HL-60 (cell line): ENCODE measurements around the gene DNAJC1.

Experiments
- DNase-seq, 2 experiments: peaks; one replicate each; pipeline ENCODE4 v3.0.0-alpha.2; 2010 to 2020; ENCODE audit warnings: low read depth in 1 of 2, low spot score in 1 of 2
- H3K27ac ChIP-seq: fragments of 250-450 bp; sonication (Bioruptor Pico); replicated peaks from 2 replicates; pipeline ENCODE4 v1.5.1; 2020; ENCODE audit warnings: mild to moderate bottlenecking, moderate library complexity
- H3K27me3 ChIP-seq: fragments of 250-450 bp; sonication (Bioruptor Pico); 2 replicates; pipeline ENCODE4 v1.5.1; 2021; ENCODE audit warnings: mild to moderate bottlenecking, moderate library complexity; ENCODE audit not compliant: insufficient read depth, poor library complexity, severe bottlenecking
- H3K4me3 ChIP-seq: replicated peaks from 2 replicates; pipeline ENCODE4 v1.5.1; 2011; ENCODE audit warnings: mild to moderate bottlenecking, control low read depth, low read length; ENCODE audit not compliant: insufficient read depth
- GABPA ChIP-seq: IDR thresholded peaks from 2 replicates; pipeline ENCODE4 v1.6.1; 2012; ENCODE audit warnings: low read depth
- POLR2AphosphoS5 ChIP-seq: IDR thresholded peaks from 2 replicates; pipeline ENCODE4 v1.6.1; 2012; ENCODE audit warnings: low read depth
- SPI1 ChIP-seq: IDR thresholded peaks from 2 replicates; pipeline ENCODE4 v1.6.1; 2012; ENCODE audit warnings: low read depth, mild to moderate bottlenecking, borderline replicate concordance
- TF ChIP-seq, protein P1 (sequence below): IDR thresholded peaks from one replicate; pipeline ENCODE4 v1.5.1; 2011; ENCODE audit warnings: low read length, control low read depth, inconsistent platforms; ENCODE audit not compliant: insufficient read depth
- TF ChIP-seq, protein P2 (sequence below): IDR thresholded peaks from 2 replicates; pipeline ENCODE4 v1.6.1; 2012; ENCODE audit warnings: low read depth; ENCODE audit not compliant: insufficient replicate concordance

The DNAJC1 gene

DNA sequence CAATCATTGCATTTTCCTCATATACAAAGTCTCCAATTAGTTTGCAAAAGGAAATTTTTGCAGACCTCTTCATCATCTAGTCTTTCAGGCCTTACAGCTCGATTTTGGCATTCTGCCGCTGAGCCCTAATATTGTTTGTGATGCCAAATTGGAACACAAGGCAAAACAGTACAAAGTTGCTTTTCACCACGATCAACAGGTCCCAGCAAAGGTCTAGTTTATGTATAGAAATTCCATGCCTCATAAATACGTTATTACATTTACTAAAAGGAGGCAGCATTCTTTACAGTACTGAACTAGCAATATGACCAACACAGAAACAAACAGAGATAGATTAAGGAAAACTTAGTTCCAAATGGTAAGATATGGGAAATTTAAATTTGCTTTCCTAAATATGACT is 7.0 kb upstream of the DNAJC1 start:
- TF ChIP-seq, protein P1, sequence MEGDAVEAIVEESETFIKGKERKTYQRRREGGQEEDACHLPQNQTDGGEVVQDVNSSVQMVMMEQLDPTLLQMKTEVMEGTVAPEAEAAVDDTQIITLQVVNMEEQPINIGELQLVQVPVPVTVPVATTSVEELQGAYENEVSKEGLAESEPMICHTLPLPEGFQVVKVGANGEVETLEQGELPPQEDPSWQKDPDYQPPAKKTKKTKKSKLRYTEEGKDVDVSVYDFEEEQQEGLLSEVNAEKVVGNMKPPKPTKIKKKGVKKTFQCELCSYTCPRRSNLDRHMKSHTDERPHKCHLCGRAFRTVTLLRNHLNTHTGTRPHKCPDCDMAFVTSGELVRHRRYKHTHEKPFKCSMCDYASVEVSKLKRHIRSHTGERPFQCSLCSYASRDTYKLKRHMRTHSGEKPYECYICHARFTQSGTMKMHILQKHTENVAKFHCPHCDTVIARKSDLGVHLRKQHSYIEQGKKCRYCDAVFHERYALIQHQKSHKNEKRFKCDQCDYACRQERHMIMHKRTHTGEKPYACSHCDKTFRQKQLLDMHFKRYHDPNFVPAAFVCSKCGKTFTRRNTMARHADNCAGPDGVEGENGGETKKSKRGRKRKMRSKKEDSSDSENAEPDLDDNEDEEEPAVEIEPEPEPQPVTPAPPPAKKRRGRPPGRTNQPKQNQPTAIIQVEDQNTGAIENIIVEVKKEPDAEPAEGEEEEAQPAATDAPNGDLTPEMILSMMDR: no peak
- TF ChIP-seq, protein P2, sequence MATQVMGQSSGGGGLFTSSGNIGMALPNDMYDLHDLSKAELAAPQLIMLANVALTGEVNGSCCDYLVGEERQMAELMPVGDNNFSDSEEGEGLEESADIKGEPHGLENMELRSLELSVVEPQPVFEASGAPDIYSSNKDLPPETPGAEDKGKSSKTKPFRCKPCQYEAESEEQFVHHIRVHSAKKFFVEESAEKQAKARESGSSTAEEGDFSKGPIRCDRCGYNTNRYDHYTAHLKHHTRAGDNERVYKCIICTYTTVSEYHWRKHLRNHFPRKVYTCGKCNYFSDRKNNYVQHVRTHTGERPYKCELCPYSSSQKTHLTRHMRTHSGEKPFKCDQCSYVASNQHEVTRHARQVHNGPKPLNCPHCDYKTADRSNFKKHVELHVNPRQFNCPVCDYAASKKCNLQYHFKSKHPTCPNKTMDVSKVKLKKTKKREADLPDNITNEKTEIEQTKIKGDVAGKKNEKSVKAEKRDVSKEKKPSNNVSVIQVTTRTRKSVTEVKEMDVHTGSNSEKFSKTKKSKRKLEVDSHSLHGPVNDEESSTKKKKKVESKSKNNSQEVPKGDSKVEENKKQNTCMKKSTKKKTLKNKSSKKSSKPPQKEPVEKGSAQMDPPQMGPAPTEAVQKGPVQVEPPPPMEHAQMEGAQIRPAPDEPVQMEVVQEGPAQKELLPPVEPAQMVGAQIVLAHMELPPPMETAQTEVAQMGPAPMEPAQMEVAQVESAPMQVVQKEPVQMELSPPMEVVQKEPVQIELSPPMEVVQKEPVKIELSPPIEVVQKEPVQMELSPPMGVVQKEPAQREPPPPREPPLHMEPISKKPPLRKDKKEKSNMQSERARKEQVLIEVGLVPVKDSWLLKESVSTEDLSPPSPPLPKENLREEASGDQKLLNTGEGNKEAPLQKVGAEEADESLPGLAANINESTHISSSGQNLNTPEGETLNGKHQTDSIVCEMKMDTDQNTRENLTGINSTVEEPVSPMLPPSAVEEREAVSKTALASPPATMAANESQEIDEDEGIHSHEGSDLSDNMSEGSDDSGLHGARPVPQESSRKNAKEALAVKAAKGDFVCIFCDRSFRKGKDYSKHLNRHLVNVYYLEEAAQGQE: no peak
- TF ChIP-seq SPI1: no peak
- TF ChIP-seq POLR2AphosphoS5: no peak
- TF ChIP-seq GABPA: no peak
- DNase-seq: no peak
- H3K4me3 ChIP-seq: no peak overlapping the region
- no peak overlapping the region for H3K27ac ChIP-seq
- no peaks in the 10 kb centered on the region for H3K27me3 ChIP-seq

DNA sequence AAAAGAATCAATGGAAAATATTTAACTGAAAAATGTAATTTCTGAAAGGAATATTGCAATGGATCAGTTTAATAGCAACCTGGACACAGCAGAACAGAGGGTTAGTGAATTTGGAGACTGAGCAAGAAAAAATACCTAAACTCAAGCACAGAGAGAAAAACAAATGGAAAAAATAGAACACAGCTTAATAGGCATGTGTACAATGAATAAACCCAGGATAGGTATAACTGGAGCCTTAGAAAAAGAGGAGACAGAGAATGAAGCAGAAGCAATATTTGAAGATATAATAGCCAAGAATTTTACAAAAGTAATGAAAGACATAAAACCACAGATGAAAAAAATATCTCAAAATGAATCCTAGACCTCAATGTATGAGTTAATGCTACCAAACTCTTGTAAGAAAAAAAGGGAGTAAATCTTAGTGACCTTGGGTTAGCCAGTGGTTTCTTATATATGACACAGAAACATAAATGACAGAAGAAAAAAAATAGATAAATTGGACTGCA is 2.9 kb upstream of the DNAJC1 start:
- no peaks in the 10 kb centered on the region for H3K27me3 ChIP-seq
- no peak overlapping the region for H3K4me3 ChIP-seq
- DNase-seq: no peak
- no peak overlapping the region for H3K27ac ChIP-seq
- no peak for TF ChIP-seq POLR2AphosphoS5
- TF ChIP-seq, protein P1: no peak
- TF ChIP-seq, protein P2: no peak
- TF ChIP-seq GABPA: no peak
- no peak for TF ChIP-seq SPI1

DNA sequence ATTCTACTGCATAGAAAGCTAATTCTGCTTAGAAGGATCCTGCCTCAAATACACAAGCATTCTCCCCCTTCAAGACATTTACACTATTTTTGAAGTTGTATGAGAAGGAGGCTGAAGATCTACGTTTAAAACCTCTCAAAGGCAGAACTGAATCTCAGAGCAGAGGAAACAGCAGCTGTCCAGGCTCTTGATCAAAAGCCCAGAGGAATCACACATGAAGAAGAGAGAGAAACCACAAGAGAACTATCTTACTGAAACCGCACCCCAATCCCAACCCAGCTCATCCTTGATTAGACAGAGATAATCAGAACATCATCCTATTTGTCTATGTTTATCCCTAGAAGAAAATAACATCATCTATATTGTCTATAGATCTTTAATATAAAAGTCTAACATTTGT is 2.2 kb upstream of the DNAJC1 start:
- Histone ChIP-seq H3K4me3 (no peak overlapping the region), H3K27me3 (no peaks in the 10 kb centered on the region), H3K27ac (no peak overlapping the region)
- no peak for DNase-seq
- TF ChIP-seq, protein P1: no peak
- TF ChIP-seq, protein P2: no peak
- no peak for TF ChIP-seq SPI1
- no peak for TF ChIP-seq POLR2AphosphoS5
- no peak for TF ChIP-seq GABPA
